ENCODE results near the gene PDE5A.

GRCh38 chr4:119537586-119537985 lies 91.0 kb downstream of the PDE5A start:
- TF ChIP-seq CTCF (conservative IDR thresholded peaks at IDR 0.05; ENCODE audit: low read depth, low read length) (no peak), EZH2phosphoT487 (IDR thresholded peaks at IDR 0.05; ENCODE audit: borderline replicate concordance, low read length) (no peak), EZH2 (IDR thresholded peaks at IDR 0.05; ENCODE audit: low read length, unreplicated experiment) (no peak)
